Gastrocnemius medialis (tissue), 4 donors: ENCODE results near the gene STK38.

ENCODE experiments used
- POLR2A ChIP-seq, 2 donors: fragments of 450-650 bp; IDR thresholded peaks; one replicate each; pipeline ENCODE4 v1.6.1; 2017; ENCODE audit warnings: antibody characterized with exemption in 2 of 2, mild to moderate bottlenecking in 2 of 2, moderate library complexity in 2 of 2
- TF ChIP-seq, protein P1 (sequence below), 5 experiments: fragments of 450-650 bp in 3 of 5; fragments of 200-600 bp in 2 of 5; sonication (generic) in 2 of 5; IDR thresholded peaks in 4 of 5; conservative IDR thresholded peaks in 1 of 5; 1 replicate in 4 of 5; 2 replicates in 1 of 5; pipeline ENCODE4 v1.5.1; 2016 to 2019; ENCODE audit warnings: antibody characterized with exemption in 5 of 5, mild to moderate bottlenecking in 3 of 5, moderate library complexity in 3 of 5

DNA sequence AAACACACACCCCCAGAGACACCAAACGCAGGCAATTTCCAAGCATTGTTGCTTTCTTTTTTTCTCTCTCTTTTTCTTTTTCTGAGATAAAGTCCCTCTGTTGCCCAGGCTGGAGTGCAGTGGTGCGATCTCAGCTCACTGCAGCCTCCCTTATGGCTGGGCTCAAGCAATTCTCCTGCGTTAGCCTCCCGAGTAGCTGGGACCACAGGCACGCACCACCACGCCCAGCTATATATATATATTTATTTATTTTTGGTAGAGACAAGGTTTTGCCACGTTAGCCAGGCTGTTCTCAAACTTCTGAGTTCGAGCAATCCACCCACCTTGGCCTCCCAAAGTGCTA is 32.9 kb upstream of the STK38 start:
- TF ChIP-seq, protein P1, sequence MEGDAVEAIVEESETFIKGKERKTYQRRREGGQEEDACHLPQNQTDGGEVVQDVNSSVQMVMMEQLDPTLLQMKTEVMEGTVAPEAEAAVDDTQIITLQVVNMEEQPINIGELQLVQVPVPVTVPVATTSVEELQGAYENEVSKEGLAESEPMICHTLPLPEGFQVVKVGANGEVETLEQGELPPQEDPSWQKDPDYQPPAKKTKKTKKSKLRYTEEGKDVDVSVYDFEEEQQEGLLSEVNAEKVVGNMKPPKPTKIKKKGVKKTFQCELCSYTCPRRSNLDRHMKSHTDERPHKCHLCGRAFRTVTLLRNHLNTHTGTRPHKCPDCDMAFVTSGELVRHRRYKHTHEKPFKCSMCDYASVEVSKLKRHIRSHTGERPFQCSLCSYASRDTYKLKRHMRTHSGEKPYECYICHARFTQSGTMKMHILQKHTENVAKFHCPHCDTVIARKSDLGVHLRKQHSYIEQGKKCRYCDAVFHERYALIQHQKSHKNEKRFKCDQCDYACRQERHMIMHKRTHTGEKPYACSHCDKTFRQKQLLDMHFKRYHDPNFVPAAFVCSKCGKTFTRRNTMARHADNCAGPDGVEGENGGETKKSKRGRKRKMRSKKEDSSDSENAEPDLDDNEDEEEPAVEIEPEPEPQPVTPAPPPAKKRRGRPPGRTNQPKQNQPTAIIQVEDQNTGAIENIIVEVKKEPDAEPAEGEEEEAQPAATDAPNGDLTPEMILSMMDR (IDR thresholded peaks at IDR 0.05 in 4 of 5, conservative IDR thresholded peaks at IDR 0.05 in 1 of 5) = no peak
- no peak for TF ChIP-seq POLR2A (IDR thresholded peaks at IDR 0.05)
